ENCODE data around the gene VAC14.

DNA sequence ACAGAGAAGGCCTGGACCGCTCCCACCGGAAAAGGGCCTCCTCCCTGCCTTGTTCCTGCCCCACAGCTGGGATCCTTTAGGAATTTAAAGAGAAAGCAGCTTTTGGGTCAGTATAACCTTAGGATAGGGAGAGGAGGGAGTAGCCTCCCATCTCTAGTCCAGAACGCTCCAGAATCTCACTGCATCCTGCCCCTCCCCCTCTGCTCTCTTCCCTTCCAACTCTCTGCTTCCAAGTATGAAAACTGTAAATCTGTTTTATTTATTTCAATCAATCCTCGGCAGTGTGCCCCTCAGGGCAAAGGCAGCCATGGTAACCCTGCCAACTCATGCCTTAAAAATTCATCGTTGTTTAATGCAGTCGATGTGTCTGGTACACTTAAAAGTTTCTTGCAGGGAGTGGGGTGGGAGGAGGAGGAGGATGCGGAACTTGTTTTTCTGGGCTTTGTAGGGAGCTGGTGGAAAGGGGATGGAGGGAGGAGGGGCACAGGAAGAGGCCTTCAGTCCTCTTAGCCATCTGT, 94.0 kb downstream of the VAC14 start:
- TF ChIP-seq PKNOX1 (IDR thresholded peaks at IDR 0.05) (no peak), SUZ12 (IDR thresholded peaks at IDR 0.05) (no peak), ARNT (IDR thresholded peaks at IDR 0.05) (no peak), ZNF384 (IDR thresholded peaks at IDR 0.05) (no peak), FOXK2 (IDR thresholded peaks at IDR 0.05) (no peak), HDGF (IDR thresholded peaks at IDR 0.05; ENCODE audit: borderline replicate concordance) (no peak), SP1 (IDR thresholded peaks at IDR 0.05) (no peak), NFRKB (IDR thresholded peaks at IDR 0.05) (no peak)
